Activated CD4-positive, CD25-positive, alpha-beta regulatory T cell (primary cell): ENCODE measurements around the gene CACFD1.

Experiments
- DNase-seq, 4 experiments: peaks; one replicate each; lab custom pipeline; 2025; lab: John Stamatoyannopoulos, UW

CACFD1 gene

DNA sequence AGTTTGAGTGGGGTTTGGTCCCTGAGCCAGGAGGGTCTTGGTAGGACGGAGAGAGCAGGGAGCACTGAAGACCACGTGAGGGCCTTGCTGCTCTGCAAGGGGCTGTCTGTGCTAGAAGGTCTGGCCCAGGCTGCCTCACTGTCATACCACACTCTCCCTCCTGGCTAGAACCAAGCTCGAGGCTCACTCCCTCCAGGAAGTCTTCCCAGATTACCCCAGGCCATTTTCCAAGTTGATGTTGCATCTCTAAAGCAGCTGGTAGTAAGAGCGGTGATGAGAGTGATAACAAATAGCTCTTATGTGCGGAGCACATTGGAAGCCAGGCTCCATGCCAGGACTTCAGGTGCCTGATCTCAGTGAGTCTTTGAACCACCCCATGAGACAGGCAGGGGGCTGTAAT, 58.4 kb downstream of the CACFD1 start:
- DNase-seq: no peak

DNA sequence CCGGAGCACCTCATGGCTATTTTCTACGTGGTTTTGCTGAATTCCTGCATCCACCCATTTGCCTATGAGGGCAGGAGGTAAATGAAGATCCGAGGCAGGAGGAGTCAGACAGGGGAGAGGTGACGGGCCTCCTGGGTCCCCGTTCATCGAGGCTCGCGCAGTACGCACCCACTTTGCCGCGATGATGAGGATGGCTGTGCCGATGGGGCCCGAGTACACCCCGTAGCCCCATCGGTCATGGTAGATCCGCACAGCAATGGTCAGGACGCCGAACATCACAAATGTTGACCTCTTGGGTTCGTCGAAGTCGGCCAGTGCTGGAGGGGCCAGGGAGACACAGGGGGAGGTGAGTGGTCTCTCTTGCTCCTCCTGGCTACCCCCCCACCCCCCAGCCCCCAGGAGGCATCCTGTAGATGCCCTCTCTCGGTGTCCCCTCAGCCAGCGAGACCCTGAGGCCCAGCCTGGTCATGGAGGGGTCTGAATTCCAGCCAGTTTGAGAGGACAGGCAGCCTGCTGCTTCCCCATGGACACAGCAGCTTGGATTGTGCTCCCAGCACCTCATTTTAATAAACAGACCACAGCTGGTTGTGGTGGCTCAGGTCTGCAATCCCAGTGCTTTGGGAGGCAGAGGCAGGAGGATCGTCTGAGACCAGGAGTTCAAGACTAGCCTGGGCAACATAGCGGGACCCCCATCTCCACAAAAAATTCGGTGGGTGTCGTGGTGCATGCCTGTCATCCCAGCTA, 59.1 kb downstream of the CACFD1 start:
- no peak for DNase-seq

DNA sequence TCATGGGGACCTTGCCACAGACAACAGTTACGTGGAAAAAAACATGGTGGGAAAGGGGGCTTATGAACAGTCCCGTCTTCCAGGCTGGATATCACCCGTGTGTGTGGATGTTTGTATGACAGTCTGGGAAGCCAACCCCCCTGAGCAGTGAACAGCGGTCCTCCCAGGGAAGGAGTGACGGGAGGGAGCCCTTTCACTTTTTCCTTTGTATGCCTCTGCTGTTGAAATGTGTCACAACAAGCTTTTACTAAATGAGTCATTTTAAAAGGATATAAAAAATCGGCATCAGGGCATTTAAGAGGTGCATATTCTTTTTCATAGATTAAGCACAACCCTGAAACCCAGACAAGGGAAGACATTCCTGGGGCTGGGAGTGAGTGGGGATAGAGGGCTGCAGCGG, 59.9 kb downstream of the CACFD1 start:
- DNase-seq: no peak

DNA sequence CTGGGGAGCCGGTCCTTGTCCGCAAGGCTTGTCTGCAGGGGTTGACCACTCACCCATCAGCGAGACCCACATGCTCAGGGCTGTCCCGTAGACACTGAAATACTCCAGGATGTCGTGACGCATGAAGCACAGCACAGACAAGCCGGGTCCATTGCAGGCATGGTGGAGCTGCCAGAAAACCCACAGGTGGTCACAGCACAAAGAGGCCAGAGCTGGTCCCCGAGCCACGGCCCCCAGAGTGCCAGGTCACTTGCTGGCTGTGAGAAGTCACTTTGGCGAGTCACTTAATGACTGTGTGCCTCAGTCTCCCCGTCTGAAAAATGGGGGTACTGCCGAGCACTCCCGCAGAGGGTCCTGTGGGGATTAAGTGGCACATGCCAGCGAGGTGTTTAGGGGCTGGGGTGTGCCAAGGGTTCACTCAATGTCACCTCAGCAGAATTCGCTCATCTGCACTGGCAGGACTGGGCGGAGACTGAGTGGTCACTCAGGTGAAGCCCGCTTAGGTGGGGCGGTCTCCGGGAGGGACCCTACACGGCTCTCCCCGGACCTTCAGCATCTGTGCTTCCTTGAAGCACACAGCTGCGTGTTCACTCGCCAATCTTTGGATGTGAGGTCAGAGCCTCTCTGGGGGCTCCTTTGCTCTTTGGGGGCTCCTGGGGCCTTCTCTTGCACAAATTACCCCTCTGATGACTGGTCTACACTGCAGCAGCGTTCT, 60.5 kb downstream of the CACFD1 start:
- DNase-seq: no peak
